WERI-Rb-1 (cell line): Measurements from ENCODE around the gene SMARCD3.

Experiments
- DNase-seq: peaks from one replicate; pipeline ENCODE4 v3.0.0-alpha.2; 2020
- H3K27ac ChIP-seq: fragments of 250-450 bp; sonication (Bioruptor Pico); 2 replicates; pipeline ENCODE4 v1.5.1; 2020; ENCODE audit warnings: mild to moderate bottlenecking, moderate library complexity
- H3K27me3 ChIP-seq: fragments of 250-450 bp; sonication (Bioruptor Pico); 2 replicates; pipeline ENCODE4 v1.5.1; 2021; ENCODE audit warnings: mild to moderate bottlenecking, low read depth, moderate library complexity; ENCODE audit not compliant: insufficient read depth, severe bottlenecking
- H3K36me3 ChIP-seq: fragments of 250-450 bp; sonication (Bioruptor Pico); 2 replicates; pipeline ENCODE4 v1.5.1; 2020; ENCODE audit warnings: mild to moderate bottlenecking, moderate library complexity
- H3K4me3 ChIP-seq: 2 replicates; pipeline ENCODE4 v1.5.1; 2011; ENCODE audit warnings: low read depth, mild to moderate bottlenecking, control low read depth, low read length
- H3K9me3 ChIP-seq: fragments of 250-450 bp; sonication (Bioruptor Pico); 2 replicates; pipeline ENCODE4 v1.5.1; 2021; ENCODE audit warnings: mild to moderate bottlenecking, moderate library complexity; ENCODE audit not compliant: severe bottlenecking
- CTCF ChIP-seq: IDR thresholded peaks from 2 replicates; pipeline ENCODE4 v1.5.1; 2011; ENCODE audit warnings: low read depth, mild to moderate bottlenecking, control low read depth, inconsistent platforms, low read length

The SMARCD3 gene

GRCh38 chr7:151218170-151218569 is 30.3 kb downstream of the SMARCD3 start:
- Histone ChIP-seq H3K4me3 (no peak overlapping the region), H3K27me3 (no peaks in the 10 kb centered on the region), H3K36me3 (peaks cover 88% of the 10 kb centered on the region), H3K9me3 (no peaks in the 10 kb centered on the region), H3K27ac (no peak overlapping the region)
- no peak for TF ChIP-seq CTCF
- DNase-seq = no peak

GRCh38 chr7:151215396-151215795 is 33.1 kb downstream of the SMARCD3 start:
- Histone ChIP-seq H3K27ac (no peak overlapping the region), H3K36me3 (peaks cover 75% of the 10 kb centered on the region), H3K27me3 (no peaks in the 10 kb centered on the region), H3K9me3 (no peaks in the 10 kb centered on the region), H3K4me3 (no peak overlapping the region)
- DNase-seq = no peak
- no peak for TF ChIP-seq CTCF

- Histone ChIP-seq H3K27ac (no peak overlapping the region), H3K4me3 (no peak overlapping the region), H3K36me3 (peaks cover 63% of the 10 kb centered on the region), H3K27me3 (no peaks in the 10 kb centered on the region), H3K9me3 (no peaks in the 10 kb centered on the region)
- no peak for TF ChIP-seq CTCF
- DNase-seq = no peak
Observed at GRCh38 chr7:151213826-151214225, 34.7 kb downstream of the SMARCD3 start.

- no peak for TF ChIP-seq CTCF
- Histone ChIP-seq H3K27ac (peak overlapping the region; percentile 70; the same call in 1 of the 2 replicates), H3K4me3 (no peak overlapping the region), H3K27me3 (no peaks in the 10 kb centered on the region), H3K9me3 (no peaks in the 10 kb centered on the region), H3K36me3 (peaks cover 51% of the 10 kb centered on the region)
- no peak for DNase-seq
Observed at GRCh38 chr7:151212626-151213025, 35.9 kb downstream of the SMARCD3 start.

- Histone ChIP-seq H3K27ac (peak overlapping the region; percentile 70), H3K9me3 (no peaks in the 10 kb centered on the region), H3K36me3 (peaks cover 39% of the 10 kb centered on the region), H3K27me3 (no peaks in the 10 kb centered on the region), H3K4me3 (no peak overlapping the region)
- 0 out of 2 replicates have a peak, but pooled peaks have one; percentile 10 for TF ChIP-seq CTCF
- no peak for DNase-seq
Observed at GRCh38 chr7:151211155-151211772, 37.2 kb downstream of the SMARCD3 start.
